Measurements from ENCODE around the gene CHAT.

GRCh38 chr10:49596836-49597235 lies 17.0 kb upstream of the CHAT start:
- TF ChIP-seq YY1 (IDR thresholded peaks at IDR 0.05; ENCODE audit: insufficient read depth, insufficient read length) (no peak), ZNF274 (IDR thresholded peaks at IDR 0.05; ENCODE audit: low read depth, low read length) (no peak), SUZ12 (IDR thresholded peaks at IDR 0.05; ENCODE audit: extremely low read depth, insufficient read depth, insufficient read length) (no peak)
